ENCODE measurements around the gene PPEF2.

DNA sequence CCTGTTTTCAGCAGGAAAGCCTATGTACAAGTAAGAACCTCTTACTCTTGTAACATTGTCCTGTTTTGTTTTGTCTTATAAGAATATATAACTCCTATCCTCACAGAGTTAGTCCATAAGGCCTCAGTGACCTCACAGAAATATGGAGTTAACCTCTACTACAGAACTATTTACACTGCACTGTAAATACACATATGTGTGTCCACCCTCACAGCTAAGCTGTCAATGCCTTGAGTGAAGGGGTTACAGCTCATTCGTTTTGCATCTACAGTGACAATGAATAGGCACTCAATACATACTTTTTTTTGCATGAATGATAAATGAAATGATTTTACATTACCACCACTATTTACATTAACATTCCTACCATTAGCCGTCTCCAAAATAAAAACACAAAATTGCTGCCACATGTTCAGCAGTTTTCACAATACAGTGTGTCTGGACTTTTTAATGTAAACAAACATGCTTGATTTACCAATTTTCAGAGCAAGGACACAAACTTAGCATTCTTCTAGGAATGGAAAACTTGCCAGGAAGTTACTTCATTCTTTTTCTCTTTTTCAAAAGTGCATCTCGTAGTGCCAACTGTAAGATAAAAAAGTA, 48.1 kb upstream of the PPEF2 start:
- TF ChIP-seq SIX5 (IDR thresholded peaks at IDR 0.05; ENCODE audit: low read depth, low read length, severe bottlenecking) (no peak), PML (IDR thresholded peaks at IDR 0.05; ENCODE audit: low read length) (no peak), POLR2A (IDR thresholded peaks at IDR 0.05; ENCODE audit: low read depth, low read length) (no peak), TAF1 (IDR thresholded peaks at IDR 0.05; ENCODE audit: borderline replicate concordance, low read depth, low read length) (no peak)
- TF ChIP-seq, protein P1, sequence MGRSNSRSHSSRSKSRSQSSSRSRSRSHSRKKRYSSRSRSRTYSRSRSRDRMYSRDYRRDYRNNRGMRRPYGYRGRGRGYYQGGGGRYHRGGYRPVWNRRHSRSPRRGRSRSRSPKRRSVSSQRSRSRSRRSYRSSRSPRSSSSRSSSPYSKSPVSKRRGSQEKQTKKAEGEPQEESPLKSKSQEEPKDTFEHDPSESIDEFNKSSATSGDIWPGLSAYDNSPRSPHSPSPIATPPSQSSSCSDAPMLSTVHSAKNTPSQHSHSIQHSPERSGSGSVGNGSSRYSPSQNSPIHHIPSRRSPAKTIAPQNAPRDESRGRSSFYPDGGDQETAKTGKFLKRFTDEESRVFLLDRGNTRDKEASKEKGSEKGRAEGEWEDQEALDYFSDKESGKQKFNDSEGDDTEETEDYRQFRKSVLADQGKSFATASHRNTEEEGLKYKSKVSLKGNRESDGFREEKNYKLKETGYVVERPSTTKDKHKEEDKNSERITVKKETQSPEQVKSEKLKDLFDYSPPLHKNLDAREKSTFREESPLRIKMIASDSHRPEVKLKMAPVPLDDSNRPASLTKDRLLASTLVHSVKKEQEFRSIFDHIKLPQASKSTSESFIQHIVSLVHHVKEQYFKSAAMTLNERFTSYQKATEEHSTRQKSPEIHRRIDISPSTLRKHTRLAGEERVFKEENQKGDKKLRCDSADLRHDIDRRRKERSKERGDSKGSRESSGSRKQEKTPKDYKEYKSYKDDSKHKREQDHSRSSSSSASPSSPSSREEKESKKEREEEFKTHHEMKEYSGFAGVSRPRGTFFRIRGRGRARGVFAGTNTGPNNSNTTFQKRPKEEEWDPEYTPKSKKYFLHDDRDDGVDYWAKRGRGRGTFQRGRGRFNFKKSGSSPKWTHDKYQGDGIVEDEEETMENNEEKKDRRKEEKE (IDR thresholded peaks at IDR 0.05) = no peak
- TF ChIP-seq, protein P2, sequence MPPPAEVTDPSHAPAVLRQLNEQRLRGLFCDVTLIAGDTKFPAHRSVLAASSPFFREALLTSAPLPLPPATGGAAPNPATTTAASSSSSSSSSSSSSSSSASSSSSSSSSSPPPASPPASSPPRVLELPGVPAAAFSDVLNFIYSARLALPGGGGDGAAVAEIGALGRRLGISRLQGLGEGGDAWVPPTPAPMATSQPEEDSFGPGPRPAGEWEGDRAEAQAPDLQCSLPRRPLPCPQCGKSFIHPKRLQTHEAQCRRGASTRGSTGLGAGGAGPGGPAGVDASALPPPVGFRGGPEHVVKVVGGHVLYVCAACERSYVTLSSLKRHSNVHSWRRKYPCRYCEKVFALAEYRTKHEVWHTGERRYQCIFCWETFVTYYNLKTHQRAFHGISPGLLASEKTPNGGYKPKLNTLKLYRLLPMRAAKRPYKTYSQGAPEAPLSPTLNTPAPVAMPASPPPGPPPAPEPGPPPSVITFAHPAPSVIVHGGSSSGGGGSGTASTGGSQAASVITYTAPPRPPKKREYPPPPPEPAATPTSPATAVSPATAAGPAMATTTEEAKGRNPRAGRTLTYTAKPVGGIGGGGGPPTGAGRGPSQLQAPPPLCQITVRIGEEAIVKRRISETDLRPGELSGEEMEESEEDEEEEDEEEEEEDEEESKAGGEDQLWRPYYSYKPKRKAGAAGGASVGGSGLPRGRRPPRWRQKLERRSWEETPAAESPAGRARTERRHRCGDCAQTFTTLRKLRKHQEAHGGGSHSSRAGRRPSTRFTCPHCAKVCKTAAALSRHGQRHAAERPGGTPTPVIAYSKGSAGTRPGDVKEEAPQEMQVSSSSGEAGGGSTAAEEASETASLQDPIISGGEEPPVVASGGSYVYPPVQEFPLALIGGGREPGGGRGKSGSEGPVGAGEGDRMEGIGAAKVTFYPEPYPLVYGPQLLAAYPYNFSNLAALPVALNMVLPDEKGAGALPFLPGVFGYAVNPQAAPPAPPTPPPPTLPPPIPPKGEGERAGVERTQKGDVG (CRISPR knock-in tag; IDR thresholded peaks at IDR 0.05) = no peak
- TF ChIP-seq, protein P3, sequence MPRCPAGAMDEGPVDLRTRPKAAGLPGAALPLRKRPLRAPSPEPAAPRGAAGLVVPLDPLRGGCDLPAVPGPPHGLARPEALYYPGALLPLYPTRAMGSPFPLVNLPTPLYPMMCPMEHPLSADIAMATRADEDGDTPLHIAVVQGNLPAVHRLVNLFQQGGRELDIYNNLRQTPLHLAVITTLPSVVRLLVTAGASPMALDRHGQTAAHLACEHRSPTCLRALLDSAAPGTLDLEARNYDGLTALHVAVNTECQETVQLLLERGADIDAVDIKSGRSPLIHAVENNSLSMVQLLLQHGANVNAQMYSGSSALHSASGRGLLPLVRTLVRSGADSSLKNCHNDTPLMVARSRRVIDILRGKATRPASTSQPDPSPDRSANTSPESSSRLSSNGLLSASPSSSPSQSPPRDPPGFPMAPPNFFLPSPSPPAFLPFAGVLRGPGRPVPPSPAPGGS (IDR thresholded peaks at IDR 0.05; ENCODE audit: borderline replicate concordance, insufficient read depth, low read depth, low read length, poor library complexity, severe bottlenecking) = no peak
- TF ChIP-seq, protein P4, sequence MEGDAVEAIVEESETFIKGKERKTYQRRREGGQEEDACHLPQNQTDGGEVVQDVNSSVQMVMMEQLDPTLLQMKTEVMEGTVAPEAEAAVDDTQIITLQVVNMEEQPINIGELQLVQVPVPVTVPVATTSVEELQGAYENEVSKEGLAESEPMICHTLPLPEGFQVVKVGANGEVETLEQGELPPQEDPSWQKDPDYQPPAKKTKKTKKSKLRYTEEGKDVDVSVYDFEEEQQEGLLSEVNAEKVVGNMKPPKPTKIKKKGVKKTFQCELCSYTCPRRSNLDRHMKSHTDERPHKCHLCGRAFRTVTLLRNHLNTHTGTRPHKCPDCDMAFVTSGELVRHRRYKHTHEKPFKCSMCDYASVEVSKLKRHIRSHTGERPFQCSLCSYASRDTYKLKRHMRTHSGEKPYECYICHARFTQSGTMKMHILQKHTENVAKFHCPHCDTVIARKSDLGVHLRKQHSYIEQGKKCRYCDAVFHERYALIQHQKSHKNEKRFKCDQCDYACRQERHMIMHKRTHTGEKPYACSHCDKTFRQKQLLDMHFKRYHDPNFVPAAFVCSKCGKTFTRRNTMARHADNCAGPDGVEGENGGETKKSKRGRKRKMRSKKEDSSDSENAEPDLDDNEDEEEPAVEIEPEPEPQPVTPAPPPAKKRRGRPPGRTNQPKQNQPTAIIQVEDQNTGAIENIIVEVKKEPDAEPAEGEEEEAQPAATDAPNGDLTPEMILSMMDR (IDR thresholded peaks at IDR 0.05 in 2 of 3, conservative IDR thresholded peaks at IDR 0.05 in 1 of 3; ENCODE audit: control insufficient read depth in 2 of 3, extremely low read depth in 1 of 3, insufficient read depth in 1 of 3, low read depth in 3 of 3, low read length in 3 of 3) = no peak

Measured in GM12878 (cell line).